Nephron progenitor cell (in vitro differentiated cells): ENCODE data around the gene ZNF324.

Experiments used
- DNase-seq: peaks from one replicate; pipeline ENCODE4 v3.0.0; 2021
- H3K27ac Mint-ChIP-seq: 2 replicates; pipeline ENCODE4 v1.8.0; 2021; ENCODE audit warnings: mild to moderate bottlenecking, moderate library complexity, mixed read lengths
- H3K27me3 Mint-ChIP-seq: 2 replicates; pipeline ENCODE4 v1.8.0; 2021; ENCODE audit warnings: mild to moderate bottlenecking, low read depth, mixed read lengths; ENCODE audit not compliant: poor library complexity
- H3K36me3 Mint-ChIP-seq: 2 replicates; pipeline ENCODE4 v1.8.0; 2021; ENCODE audit warnings: low read depth, mixed read lengths
- H3K4me1 Mint-ChIP-seq: 2 replicates; pipeline ENCODE4 v1.8.0; 2021; ENCODE audit warnings: mixed read lengths
- H3K4me3 Mint-ChIP-seq: 2 replicates; pipeline ENCODE4 v1.8.0; 2021; ENCODE audit warnings: mild to moderate bottlenecking, moderate library complexity, mixed read lengths
- H3K9me3 Mint-ChIP-seq: 2 replicates; pipeline ENCODE4 v1.8.0; 2021; ENCODE audit warnings: mild to moderate bottlenecking, moderate library complexity, mixed read lengths
- TF ChIP-seq, protein P1 (sequence below): fragments of 200-600 bp; sonication (generic); IDR thresholded peaks from 2 replicates; pipeline ENCODE4 v1.5.0; 2021; ENCODE audit warnings: antibody characterized with exemption

The ZNF324 gene

DNA sequence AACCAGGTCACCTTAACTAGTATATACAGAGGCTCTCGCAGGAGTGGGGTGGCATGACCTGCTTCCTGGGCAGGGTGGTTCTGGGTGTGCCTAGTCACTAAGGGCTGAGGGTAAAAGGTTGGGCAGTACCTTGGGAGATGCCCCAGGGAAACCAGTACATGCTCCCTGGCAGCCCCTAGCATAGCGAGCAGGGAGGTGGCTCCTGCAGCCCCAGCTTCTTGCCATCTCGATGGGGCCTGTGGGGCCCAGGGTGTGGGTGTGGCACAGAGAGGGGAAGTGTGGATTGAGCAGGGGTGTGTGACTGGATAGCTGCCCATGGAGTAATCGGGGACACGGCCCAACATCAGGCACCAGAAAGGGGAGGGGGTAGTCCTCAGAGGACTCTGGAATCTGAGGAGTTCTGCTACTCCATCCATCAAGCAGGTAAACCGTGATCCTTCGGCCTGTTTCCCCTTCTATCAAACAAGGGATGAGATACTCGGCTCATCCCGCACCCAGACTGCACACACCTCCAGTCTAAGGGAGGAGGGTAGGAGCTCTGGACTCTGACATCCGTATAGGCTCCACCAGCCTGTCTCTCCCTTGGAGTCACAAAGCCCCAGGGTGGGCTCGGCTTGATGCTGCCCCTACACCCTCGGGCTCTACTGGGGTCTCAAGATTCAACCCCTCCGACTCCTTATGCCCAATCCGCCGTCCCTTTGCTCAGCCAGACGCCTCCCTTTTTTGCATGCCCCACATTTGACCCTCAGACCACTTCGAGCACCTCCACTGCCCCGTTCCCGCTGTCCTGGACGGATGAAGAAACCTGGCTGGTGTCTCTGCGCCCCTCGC, 51.6 kb downstream of the ZNF324 start:
- H3K36me3 Mint-ChIP-seq, result peaks cover 7% of the 10 kb centered on the region
- H3K27ac Mint-ChIP-seq, result peak overlapping the region; percentile 99
- no peaks in the 10 kb centered on the region for H3K27me3 Mint-ChIP-seq
- peaks cover 58% of the 10 kb centered on the region for H3K4me1 Mint-ChIP-seq
- DNase-seq, result no peak
- H3K4me3 Mint-ChIP-seq, result peak overlapping the region; percentile 90
- TF ChIP-seq, protein P1, sequence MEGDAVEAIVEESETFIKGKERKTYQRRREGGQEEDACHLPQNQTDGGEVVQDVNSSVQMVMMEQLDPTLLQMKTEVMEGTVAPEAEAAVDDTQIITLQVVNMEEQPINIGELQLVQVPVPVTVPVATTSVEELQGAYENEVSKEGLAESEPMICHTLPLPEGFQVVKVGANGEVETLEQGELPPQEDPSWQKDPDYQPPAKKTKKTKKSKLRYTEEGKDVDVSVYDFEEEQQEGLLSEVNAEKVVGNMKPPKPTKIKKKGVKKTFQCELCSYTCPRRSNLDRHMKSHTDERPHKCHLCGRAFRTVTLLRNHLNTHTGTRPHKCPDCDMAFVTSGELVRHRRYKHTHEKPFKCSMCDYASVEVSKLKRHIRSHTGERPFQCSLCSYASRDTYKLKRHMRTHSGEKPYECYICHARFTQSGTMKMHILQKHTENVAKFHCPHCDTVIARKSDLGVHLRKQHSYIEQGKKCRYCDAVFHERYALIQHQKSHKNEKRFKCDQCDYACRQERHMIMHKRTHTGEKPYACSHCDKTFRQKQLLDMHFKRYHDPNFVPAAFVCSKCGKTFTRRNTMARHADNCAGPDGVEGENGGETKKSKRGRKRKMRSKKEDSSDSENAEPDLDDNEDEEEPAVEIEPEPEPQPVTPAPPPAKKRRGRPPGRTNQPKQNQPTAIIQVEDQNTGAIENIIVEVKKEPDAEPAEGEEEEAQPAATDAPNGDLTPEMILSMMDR, result no peak
- no peaks in the 10 kb centered on the region for H3K9me3 Mint-ChIP-seq

DNA sequence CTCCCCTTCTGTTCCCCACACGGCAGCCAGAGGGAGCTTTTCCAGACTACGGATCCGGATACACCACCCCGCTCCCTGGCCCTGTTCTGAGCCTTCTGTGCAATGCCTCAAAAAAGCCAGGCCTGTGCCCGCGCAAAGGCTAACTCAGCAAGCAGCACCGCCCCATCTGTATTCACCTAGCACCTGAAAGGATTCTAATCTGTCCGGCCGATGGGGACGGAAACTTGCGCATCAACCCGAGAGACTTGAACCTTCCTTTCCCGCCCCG, 52.1 kb downstream of the ZNF324 start:
- Mint-ChIP-seq H3K9me3 (no peaks in the 10 kb centered on the region), H3K36me3 (peaks cover 7% of the 10 kb centered on the region), H3K4me3 (peak overlapping the region; percentile 90), H3K27me3 (no peaks in the 10 kb centered on the region), H3K27ac (peak overlapping the region; percentile 99), H3K4me1 (peaks cover 56% of the 10 kb centered on the region)
- TF ChIP-seq, protein P1, result no peak
- DNase-seq, result peak; percentile 74

DNA sequence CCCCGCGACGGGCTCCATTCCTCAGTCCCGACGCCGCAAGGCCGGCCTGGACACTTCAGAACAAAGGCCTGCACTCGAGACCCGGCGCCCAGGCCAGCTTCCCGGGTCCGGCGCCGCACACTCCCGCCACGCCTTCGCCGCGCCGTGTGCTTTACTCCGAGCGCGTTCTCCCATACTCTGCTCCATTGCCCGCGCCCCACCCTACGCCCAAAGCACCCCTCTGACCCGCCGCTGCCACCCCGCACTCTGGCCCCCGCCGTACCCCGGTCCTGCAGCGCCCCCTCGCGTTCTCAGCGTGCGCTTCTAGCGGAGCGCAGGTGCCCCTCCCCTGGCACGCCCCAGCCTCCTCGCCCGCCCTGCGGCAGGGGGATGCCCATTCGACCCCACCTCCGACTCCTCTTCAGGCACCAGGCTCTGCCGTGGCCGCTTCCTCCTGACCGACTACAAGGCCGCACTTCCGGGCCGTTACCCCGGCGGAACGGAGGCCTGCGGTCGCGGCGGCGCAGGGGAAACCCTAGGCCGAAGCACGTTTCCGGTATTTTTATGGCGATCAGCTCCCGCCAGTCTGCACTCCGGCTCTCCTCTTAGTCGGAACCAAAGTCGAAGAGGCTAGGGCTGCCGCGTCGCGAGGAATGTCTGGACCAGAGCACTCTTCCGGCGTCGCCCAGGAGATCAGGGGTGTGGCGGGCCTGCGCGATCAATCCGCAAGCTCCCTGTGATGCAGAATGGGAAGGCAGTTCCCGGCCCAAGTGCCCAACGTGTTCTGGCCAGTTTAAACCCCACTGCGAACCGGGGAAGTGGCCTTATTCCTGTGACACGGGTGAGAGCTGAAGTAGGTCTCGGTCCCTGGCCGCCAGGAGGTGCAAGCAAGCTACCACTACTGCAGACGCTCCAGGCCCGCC, 52.7 kb downstream of the ZNF324 start, which contains the start of gene ZBTB45:
Gene ZBTB45 (minus strand): TSS at position 456 of the 902 bp plus-strand sequence. CDS start 2,137 bp downstream, outside the sequence.
- TF ChIP-seq, protein P1, result peak; percentile 44
- peak; percentile 92 for DNase-seq
- peak within 1 kb of the TSS; percentile 99 for H3K27ac Mint-ChIP-seq
- H3K36me3 Mint-ChIP-seq, result peaks cover 7% of the 10 kb centered on the region
- H3K9me3 Mint-ChIP-seq, result no peaks in the 10 kb centered on the region
- no peaks in the 10 kb centered on the region for H3K27me3 Mint-ChIP-seq
- peak within 1 kb of the TSS; percentile 90 for H3K4me3 Mint-ChIP-seq
- H3K4me1 Mint-ChIP-seq, result peaks cover 50% of the 10 kb centered on the region

DNA sequence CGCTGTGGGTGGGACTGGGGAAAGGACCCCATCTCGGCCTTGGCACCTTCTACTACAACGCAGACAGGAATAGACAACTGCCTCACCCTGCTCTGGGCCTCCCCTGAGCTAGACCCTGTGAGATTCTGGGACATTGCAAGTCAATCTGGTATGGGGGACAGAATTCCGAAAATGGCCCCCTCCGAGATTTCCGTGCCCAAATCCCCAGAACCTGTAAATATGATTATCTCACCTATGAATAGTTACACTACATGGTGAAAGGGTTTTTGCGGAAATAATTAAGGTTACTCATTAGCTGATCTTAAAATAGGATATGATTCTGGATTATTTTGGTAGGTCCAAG, 53.3 kb downstream of the ZNF324 start:
- no peaks in the 10 kb centered on the region for H3K27me3 Mint-ChIP-seq
- DNase-seq, result no peak
- H3K4me1 Mint-ChIP-seq, result peaks cover 45% of the 10 kb centered on the region
- H3K36me3 Mint-ChIP-seq, result peaks cover 6% of the 10 kb centered on the region
- TF ChIP-seq, protein P1, result no peak
- H3K4me3 Mint-ChIP-seq, result peak overlapping the region; percentile 90
- H3K27ac Mint-ChIP-seq, result peak overlapping the region; percentile 99
- H3K9me3 Mint-ChIP-seq, result no peaks in the 10 kb centered on the region

DNA sequence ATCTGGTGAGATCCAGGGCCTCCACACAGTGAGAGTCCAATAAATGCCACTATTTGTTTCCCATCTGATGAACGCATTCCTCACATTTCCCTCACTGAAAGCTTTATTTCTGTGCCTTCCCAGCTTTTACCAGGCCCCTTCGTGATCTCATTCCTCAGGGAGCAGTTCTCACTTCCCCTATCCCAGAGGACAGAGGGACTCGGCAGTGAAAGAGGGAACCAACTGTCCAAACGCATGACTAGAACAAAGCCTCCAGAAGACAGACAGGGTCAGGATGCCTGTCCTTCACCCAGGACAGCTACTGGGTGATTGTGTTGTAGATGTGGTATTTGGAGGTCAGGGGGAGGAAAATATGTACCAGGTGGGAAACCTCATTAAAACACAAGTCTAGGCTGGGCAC, 54.8 kb downstream of the ZNF324 start:
- H3K4me3 Mint-ChIP-seq, result peak overlapping the region; percentile 71
- no peak for DNase-seq
- peak overlapping the region; percentile 87 for H3K27ac Mint-ChIP-seq
- no peaks in the 10 kb centered on the region for H3K27me3 Mint-ChIP-seq
- H3K9me3 Mint-ChIP-seq, result no peaks in the 10 kb centered on the region
- H3K36me3 Mint-ChIP-seq, result no peaks in the 10 kb centered on the region
- TF ChIP-seq, protein P1, result no peak
- H3K4me1 Mint-ChIP-seq, result peaks cover 34% of the 10 kb centered on the region
